GM23338 (cell line): ENCODE data around the gene CHMP4B. TPM values are rescaled to one million over a fixed set of nuclear protein-coding genes. Genes with fewer than 3 reads are reported as not detected.

ENCODE experiments used
- ATAC-seq: fragments of 200-7000 bp; cut with Tn5 transposase; 3 replicates; pipeline ENCODE4 v1.9.1; 2020
- DNase-seq: peaks from one replicate; pipeline ENCODE4 v3.0.0-alpha.2; 2015; ENCODE audit warnings: low spot score
- H2AFZ ChIP-seq: fragments of 200-600 bp; sonication (generic); 2 replicates; pipeline ENCODE4 v1.8.0; 2016; ENCODE audit warnings: antibody characterized with exemption, mild to moderate bottlenecking, moderate library complexity
- H3F3A ChIP-seq: fragments of 200-600 bp; sonication (generic); replicated peaks from 2 replicates; pipeline ENCODE4 v1.8.0; 2017; ENCODE audit warnings: antibody characterized with exemption, mixed run types, low read depth
- H3K27ac ChIP-seq: fragments of 200-600 bp; sonication (generic); 2 replicates; pipeline ENCODE4 v1.6.1; 2016; ENCODE audit warnings: low read depth
- H3K27me3 ChIP-seq: fragments of 200-600 bp; sonication (generic); 2 replicates; pipeline ENCODE4 v1.8.0; 2016; ENCODE audit warnings: mild to moderate bottlenecking, mixed run types, moderate library complexity; ENCODE audit not compliant: insufficient read depth
- H3K36me3 ChIP-seq: fragments of 200-600 bp; sonication (generic); 2 replicates; pipeline ENCODE4 v1.8.0; 2016; ENCODE audit warnings: mild to moderate bottlenecking; ENCODE audit not compliant: insufficient read depth
- H3K4me1 ChIP-seq: fragments of 200-600 bp; sonication (generic); 2 replicates; pipeline ENCODE4 v1.8.0; 2016; ENCODE audit warnings: mild to moderate bottlenecking, moderate library complexity; ENCODE audit not compliant: insufficient read depth
- H3K4me2 ChIP-seq: fragments of 200-600 bp; sonication (generic); 2 replicates; pipeline ENCODE4 v1.7.1; 2017; ENCODE audit warnings: mixed run types
- H3K4me3 ChIP-seq: fragments of 200-600 bp; sonication (generic); 2 replicates; pipeline ENCODE4 v1.6.1; 2016; ENCODE audit warnings: mixed run types
- H3K79me2 ChIP-seq: fragments of 200-600 bp; sonication (generic); replicated peaks from 2 replicates; pipeline ENCODE4 v1.8.0; 2017; ENCODE audit warnings: mild to moderate bottlenecking; ENCODE audit not compliant: insufficient read depth
- H3K9me2 ChIP-seq: fragments of 200-600 bp; sonication (generic); 2 replicates; pipeline ENCODE4 v1.8.0; 2017; ENCODE audit not compliant: insufficient read depth
- H4K20me1 ChIP-seq: fragments of 200-600 bp; sonication (generic); replicated peaks from 2 replicates; pipeline ENCODE4 v1.8.0; 2017; ENCODE audit warnings: mild to moderate bottlenecking; ENCODE audit not compliant: insufficient read depth
- H3K27ac Mint-ChIP-seq: 2 replicates; pipeline ENCODE4 v1.8.0; 2020; ENCODE audit warnings: inconsistent platforms, mild to moderate bottlenecking, moderate library complexity, mixed read lengths
- H3K27me3 Mint-ChIP-seq: 3 replicates; pipeline ENCODE4 v1.8.0; 2022; ENCODE audit warnings: low read depth, mild to moderate bottlenecking, moderate library complexity, mixed read lengths, inconsistent platforms; ENCODE audit not compliant: insufficient read depth, poor library complexity
- H3K36me3 Mint-ChIP-seq: 3 replicates; pipeline ENCODE4 v1.8.0; 2021; ENCODE audit warnings: low read depth, mild to moderate bottlenecking, inconsistent platforms, moderate library complexity, mixed read lengths
- H3K4me1 Mint-ChIP-seq: 3 replicates; pipeline ENCODE4 v1.8.0; 2020; ENCODE audit warnings: mild to moderate bottlenecking, inconsistent platforms, mixed read lengths
- H3K4me3 Mint-ChIP-seq: 3 replicates; pipeline ENCODE4 v1.8.0; 2021; ENCODE audit warnings: moderate library complexity, mild to moderate bottlenecking, inconsistent platforms, mixed read lengths
- H3K9me3 Mint-ChIP-seq: 3 replicates; pipeline ENCODE4 v1.8.0; 2020; ENCODE audit warnings: moderate library complexity, mild to moderate bottlenecking, inconsistent platforms, mixed read lengths
- CREB1 ChIP-seq: fragments of 250-450 bp; sonication (Bioruptor Pico); IDR thresholded peaks from 2 replicates; pipeline ENCODE4 v1.5.0; 2020; ENCODE audit warnings: low read depth, mild to moderate bottlenecking, moderate library complexity
- CTCF ChIP-seq, 2 experiments: fragments of 200-600 bp in 1 of 2; sonication (generic) in 1 of 2; conservative IDR thresholded peaks; 2 replicates each; pipeline versions ENCODE4 v1.5.1 to v1.6.1; 2016 to 2017; ENCODE audit warnings: antibody characterized with exemption in 2 of 2, low read depth in 2 of 2, mild to moderate bottlenecking in 2 of 2, moderate library complexity in 1 of 2
- EZH2 ChIP-seq: fragments of 200-600 bp; sonication (generic); IDR thresholded peaks from one replicate; pipeline ENCODE4 v1.8.0; 2017; ENCODE audit warnings: antibody characterized with exemption, mild to moderate bottlenecking, low read depth; ENCODE audit not compliant: unreplicated experiment
- EZH2phosphoT487 ChIP-seq: fragments of 200-600 bp; sonication (generic); IDR thresholded peaks from one replicate; pipeline ENCODE4 v1.8.1; 2018; ENCODE audit warnings: antibody characterized with exemption; ENCODE audit not compliant: unreplicated experiment
- JUNB ChIP-seq: IDR thresholded peaks from one replicate; pipeline ENCODE4 v1.6.1; 2016; ENCODE audit warnings: antibody characterized with exemption; ENCODE audit not compliant: unreplicated experiment
- NANOG ChIP-seq: IDR thresholded peaks from 2 replicates; pipeline ENCODE4 v1.6.1; 2016; ENCODE audit warnings: antibody characterized with exemption, borderline replicate concordance
- POLR2AphosphoS5 ChIP-seq: IDR thresholded peaks from 2 replicates; pipeline ENCODE4 v1.6.1; 2016; ENCODE audit warnings: antibody characterized with exemption, low read depth
- STAT1 ChIP-seq: IDR thresholded peaks from one replicate; pipeline ENCODE4 v1.6.1; 2016; ENCODE audit warnings: antibody characterized with exemption; ENCODE audit not compliant: unreplicated experiment
- ZNF114 ChIP-seq: fragments of 250-450 bp; sonication (Bioruptor Pico); IDR thresholded peaks from 2 replicates; pipeline ENCODE4 v1.5.0; 2020; ENCODE audit warnings: mild to moderate bottlenecking, moderate library complexity
- ZNF331 ChIP-seq: fragments of 250-450 bp; sonication (Bioruptor Pico); IDR thresholded peaks from 2 replicates; pipeline ENCODE4 v1.5.0; 2020; ENCODE audit warnings: low read depth, mild to moderate bottlenecking, moderate library complexity
- ZNF462 ChIP-seq: fragments of 250-450 bp; sonication (Bioruptor Pico); IDR thresholded peaks from 2 replicates; pipeline ENCODE4 v1.5.0; 2020; ENCODE audit warnings: mild to moderate bottlenecking, moderate library complexity
- polyA plus RNA-seq: library from polyadenylated mRNA; unstranded; fragments of >200 nt; fragmentation: Nextera tagmentation; extraction: Ambion mirVana; gene quantifications from 2 replicates; pipeline ENCODE4 v1.2.1, GENCODE V29; 2016
- total RNA-seq: library from RNA; depleted of rRNA; stranded (reverse); fragments of >200 nt; shearing (Covaris generic); gene quantifications from 2 replicates; pipeline ENCODE4 v1.2.3, GENCODE V29; 2014
- TF ChIP-seq, protein P1 (sequence below): IDR thresholded peaks from one replicate; pipeline ENCODE4 v1.6.1; 2018; ENCODE audit warnings: antibody characterized with exemption; ENCODE audit not compliant: unreplicated experiment
- TF ChIP-seq, protein P2 (sequence below): IDR thresholded peaks from 2 replicates; pipeline ENCODE4 v1.6.1; 2016; ENCODE audit warnings: antibody characterized with exemption

CHMP4B gene
- total and polyA plus RNA-seq, 2 experiments from 2014 or later, result 14.5 to 49.3 TPM

DNA sequence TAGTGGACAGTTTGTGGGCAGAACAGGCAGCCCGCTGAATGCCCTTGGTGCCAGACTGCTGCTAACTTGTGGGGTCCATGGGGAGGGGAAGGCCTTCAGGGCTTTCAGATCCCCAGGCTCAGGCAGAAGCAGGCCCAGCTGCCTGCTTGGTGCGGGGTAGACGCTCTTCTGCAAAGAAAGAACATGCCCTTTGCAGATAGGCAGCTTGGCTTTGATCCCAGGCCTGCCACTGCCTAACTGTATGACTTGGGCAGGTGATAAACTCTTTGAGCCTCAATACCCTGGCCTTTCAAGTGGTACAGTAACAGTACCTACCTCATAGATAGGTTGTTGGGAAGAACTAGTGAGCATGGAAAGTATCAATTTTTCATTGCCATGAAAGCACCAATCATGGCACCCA, 28.4 kb downstream of the CHMP4B start:
- Histone ChIP-seq H3K4me2 (no peak overlapping the region), H3K27me3 (no peaks in the 10 kb centered on the region), H3K79me2 (peaks cover 95% of the 10 kb centered on the region), H3K4me1 (peaks cover 34% of the 10 kb centered on the region), H3K36me3 (no peaks in the 10 kb centered on the region), H2AFZ (no peak overlapping the region), H3K4me3 (no peak overlapping the region), H3F3A (no peaks in the 10 kb centered on the region), H4K20me1 (peaks cover 32% of the 10 kb centered on the region), H3K9me2 (no peaks in the 10 kb centered on the region), H3K27ac (no peak overlapping the region)
- TF ChIP-seq CREB1 (no peak), EZH2phosphoT487 (no peak), STAT1 (no peak), ZNF462 (no peak), POLR2AphosphoS5 (no peak), ZNF114 (no peak), EZH2 (no peak), ZNF331 (CRISPR knock-in tag) (no peak), CTCF (conservative IDR thresholded peaks at IDR 0.05; ENCODE audit: low read depth in 2 of 2) (no peak), JUNB (no peak), NANOG (no peak)
- TF ChIP-seq, protein P1, sequence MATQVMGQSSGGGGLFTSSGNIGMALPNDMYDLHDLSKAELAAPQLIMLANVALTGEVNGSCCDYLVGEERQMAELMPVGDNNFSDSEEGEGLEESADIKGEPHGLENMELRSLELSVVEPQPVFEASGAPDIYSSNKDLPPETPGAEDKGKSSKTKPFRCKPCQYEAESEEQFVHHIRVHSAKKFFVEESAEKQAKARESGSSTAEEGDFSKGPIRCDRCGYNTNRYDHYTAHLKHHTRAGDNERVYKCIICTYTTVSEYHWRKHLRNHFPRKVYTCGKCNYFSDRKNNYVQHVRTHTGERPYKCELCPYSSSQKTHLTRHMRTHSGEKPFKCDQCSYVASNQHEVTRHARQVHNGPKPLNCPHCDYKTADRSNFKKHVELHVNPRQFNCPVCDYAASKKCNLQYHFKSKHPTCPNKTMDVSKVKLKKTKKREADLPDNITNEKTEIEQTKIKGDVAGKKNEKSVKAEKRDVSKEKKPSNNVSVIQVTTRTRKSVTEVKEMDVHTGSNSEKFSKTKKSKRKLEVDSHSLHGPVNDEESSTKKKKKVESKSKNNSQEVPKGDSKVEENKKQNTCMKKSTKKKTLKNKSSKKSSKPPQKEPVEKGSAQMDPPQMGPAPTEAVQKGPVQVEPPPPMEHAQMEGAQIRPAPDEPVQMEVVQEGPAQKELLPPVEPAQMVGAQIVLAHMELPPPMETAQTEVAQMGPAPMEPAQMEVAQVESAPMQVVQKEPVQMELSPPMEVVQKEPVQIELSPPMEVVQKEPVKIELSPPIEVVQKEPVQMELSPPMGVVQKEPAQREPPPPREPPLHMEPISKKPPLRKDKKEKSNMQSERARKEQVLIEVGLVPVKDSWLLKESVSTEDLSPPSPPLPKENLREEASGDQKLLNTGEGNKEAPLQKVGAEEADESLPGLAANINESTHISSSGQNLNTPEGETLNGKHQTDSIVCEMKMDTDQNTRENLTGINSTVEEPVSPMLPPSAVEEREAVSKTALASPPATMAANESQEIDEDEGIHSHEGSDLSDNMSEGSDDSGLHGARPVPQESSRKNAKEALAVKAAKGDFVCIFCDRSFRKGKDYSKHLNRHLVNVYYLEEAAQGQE, result no peak
- TF ChIP-seq, protein P2, sequence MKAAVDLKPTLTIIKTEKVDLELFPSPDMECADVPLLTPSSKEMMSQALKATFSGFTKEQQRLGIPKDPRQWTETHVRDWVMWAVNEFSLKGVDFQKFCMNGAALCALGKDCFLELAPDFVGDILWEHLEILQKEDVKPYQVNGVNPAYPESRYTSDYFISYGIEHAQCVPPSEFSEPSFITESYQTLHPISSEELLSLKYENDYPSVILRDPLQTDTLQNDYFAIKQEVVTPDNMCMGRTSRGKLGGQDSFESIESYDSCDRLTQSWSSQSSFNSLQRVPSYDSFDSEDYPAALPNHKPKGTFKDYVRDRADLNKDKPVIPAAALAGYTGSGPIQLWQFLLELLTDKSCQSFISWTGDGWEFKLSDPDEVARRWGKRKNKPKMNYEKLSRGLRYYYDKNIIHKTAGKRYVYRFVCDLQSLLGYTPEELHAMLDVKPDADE, result no peak
- Mint-ChIP-seq H3K9me3 (no peaks in the 10 kb centered on the region), H3K4me3 (no peak overlapping the region), H3K27me3 (peaks cover 4% of the 10 kb centered on the region), H3K4me1 (peaks cover 55% of the 10 kb centered on the region), H3K36me3 (peaks cover 8% of the 10 kb centered on the region), H3K27ac (no peak overlapping the region)
- ATAC-seq, result no peak
- no peak for DNase-seq
